Epithelial cell of proximal tubule (primary cell): Measurements from ENCODE around the gene SIM1. TPM values are rescaled to one million over a fixed set of nuclear protein-coding genes. Genes with fewer than 3 reads are reported as not detected.

ENCODE experiments used
- DNase-seq: peaks from one replicate; pipeline ENCODE4 v3.0.0-alpha.2; 2011; ENCODE audit warnings: low read depth
- H3K4me3 ChIP-seq: 2 replicates; pipeline ENCODE4 v1.5.1; 2011; ENCODE audit warnings: low read depth, mild to moderate bottlenecking, low read length
- CTCF ChIP-seq: conservative IDR thresholded peaks from 2 replicates; pipeline ENCODE4 v1.5.1; 2012; ENCODE audit warnings: low read depth, mild to moderate bottlenecking, low read length
- total RNA-seq: library from RNA; depleted of rRNA; stranded (reverse); fragments of >200 nt; gene quantifications from 2 replicates; pipeline ENCODE4 v1.2.3, GENCODE V29; 2015

SIM1 gene
- total RNA-seq, 1 donor from 2014 or later, result 9.5 TPM

GRCh38 chr6:100349366-100349765 is 115.4 kb downstream of the SIM1 start:
- DNase-seq, result no peak
- TF ChIP-seq CTCF, result no peak

GRCh38 chr6:100347901-100348550 is 116.7 kb downstream of the SIM1 start:
- TF ChIP-seq CTCF, result no peak
- DNase-seq, result no peak
- H3K4me3 ChIP-seq, result no peak overlapping the region

More at GRCh38 chr6:100349366-100349765, 115.4 kb downstream of the SIM1 start:
- H3K4me3 ChIP-seq, result no peak overlapping the region

GRCh38 chr6:100346828-100347227 is 117.9 kb downstream of the SIM1 start:
- DNase-seq, result no peak
- no peak overlapping the region for H3K4me3 ChIP-seq
- TF ChIP-seq CTCF, result no peak

GRCh38 chr6:100346203-100346602 is 118.5 kb downstream of the SIM1 start:
- DNase-seq, result no peak
- no peak overlapping the region for H3K4me3 ChIP-seq
- TF ChIP-seq CTCF, result no peak

GRCh38 chr6:100344761-100345160 is 120.0 kb downstream of the SIM1 start:
- no peak overlapping the region for H3K4me3 ChIP-seq
- no peak for TF ChIP-seq CTCF
- no peak for DNase-seq

GRCh38 chr6:100344321-100344720 is 120.4 kb downstream of the SIM1 start:
- DNase-seq, result no peak
- no peak overlapping the region for H3K4me3 ChIP-seq
- TF ChIP-seq CTCF, result no peak
